HG03558 (cell line): Measurements from ENCODE around the gene RNF4.
A peak's percentile ranks its signal among the peaks of the same experiment; 100 is the strongest.
"Not testable (repeated sequence)": the region's sequence is repeated elsewhere in the genome, so short reads cannot be mapped to it uniquely, and the experiment has no call there.

Experiments
- ATAC-seq: cut with Tn5 transposase; IDR thresholded peaks from one replicate; pipeline ENCODE4 v1.9.1; 2021; ENCODE audit warnings: moderate number of reproducible peaks; ENCODE audit not compliant: unreplicated experiment; ENCODE audit errors: extremely low read depth

The RNF4 gene

DNA sequence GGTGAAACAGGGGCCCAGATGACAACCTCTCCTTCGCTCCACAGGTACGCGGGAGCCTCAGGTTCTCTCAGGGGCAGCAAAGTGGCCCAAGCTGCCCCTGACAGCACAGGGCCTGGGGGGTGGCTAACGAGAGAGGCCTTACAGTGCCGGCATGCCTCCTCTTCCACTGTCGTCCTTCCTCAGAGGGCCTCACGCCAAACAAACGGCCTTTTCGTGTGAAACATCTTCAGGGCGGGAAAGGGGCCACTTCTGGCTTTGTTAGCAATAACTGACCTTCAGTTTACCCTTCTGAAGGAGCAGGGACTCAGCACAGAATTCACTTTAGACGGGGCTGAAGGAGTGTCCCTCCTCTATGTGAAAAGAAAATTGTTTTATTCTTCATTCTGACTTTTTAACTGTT is 46.0 kb downstream of the RNF4 start:
- ATAC-seq = not testable (repeated sequence)

DNA sequence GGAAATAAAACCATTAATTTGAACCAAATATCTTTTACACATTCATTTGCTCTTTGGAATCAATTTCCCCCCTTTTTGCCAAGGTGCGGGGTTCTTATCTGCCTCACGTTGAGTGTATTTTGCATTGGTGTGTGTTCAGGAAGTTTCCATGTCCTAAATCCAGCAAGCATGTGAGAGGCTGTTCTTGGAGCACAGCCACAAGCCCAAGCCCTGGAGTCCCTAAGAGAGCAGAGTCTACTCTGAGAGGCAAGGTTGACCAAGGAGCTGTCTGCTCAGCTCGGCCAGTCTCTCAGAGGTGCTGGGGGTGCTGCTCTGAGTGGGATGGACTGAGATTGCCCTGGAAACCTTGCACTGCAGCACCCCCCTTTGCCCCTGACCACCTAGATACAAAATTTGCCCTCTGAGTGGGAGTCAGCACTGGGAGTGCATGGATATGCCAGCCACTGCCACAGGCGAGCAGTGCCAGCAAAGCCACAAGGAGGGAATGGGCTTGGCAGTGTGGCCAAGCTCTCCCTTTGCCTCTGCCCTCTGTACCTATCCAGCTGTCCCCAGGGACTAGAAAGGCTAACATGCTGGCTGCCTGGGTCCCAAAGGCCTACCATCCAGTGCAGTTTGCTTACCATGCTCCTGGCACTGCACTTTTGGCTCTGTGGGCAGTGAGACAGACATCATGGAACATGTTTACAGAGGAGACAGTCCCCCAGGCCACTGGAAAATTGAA is 47.1 kb downstream of the RNF4 start:
- no peak for ATAC-seq

DNA sequence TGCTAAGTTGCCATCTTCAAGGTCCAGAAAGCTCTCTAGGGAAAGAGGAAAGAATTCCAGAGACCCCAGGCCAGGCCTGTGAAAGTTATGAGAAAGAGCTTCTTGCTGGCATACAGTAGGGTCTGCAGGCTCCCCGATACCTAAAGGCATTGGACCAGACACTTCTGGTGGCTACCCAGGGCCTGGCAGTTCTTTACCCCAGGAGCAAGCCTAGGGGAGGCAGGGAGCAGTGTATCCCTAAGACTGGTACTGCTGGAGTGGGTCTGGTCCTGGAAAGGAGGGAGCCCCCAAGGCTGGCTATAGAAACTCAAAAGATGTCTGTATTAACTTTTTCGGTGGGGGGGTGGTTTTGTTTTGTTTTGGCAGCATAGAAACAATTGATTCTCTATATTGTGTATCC is 47.7 kb downstream of the RNF4 start:
- ATAC-seq = no peak

DNA sequence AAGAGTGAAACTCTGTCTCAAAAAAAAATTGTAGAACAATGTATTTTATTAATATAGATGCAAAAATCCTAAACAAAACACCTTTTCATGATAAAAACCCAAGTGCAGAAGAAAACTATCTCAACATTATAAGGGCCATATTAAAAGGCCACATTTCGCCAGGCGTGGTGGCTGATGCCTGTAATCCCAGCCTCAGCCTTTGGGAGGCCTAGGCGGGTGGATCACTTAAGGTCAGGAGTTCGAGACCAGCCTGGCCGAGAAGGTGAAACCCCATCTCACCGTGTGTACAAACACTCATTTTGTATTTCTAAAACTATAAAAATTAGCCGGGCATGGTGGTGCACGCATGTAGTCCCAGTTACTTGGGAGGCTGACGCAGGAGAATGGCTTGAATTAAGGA is 57.7 kb downstream of the RNF4 start:
- no peak for ATAC-seq

DNA sequence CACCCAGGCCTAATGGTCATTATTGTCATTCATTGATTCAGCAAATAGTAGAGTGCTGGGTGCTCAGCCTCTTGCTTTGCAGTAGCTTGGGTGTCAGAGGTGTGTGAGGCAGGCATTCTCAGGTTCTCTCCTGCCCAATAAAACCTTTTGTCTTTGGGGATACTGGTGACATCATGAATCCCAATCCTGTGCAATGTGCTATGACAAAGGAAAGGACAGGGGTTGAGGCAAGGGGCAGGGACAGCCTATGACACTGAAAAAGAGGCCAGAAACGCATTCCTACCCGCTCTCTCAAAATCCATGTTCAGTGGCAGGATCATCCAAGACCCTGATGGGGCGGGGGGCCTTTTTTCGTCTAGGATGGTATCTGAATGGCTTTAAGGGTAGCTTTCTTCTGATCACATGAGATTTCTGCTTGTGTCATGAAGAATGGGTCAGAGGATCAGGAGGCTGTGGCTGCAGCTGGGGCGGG is 66.0 kb downstream of the RNF4 start:
- no peak for ATAC-seq

DNA sequence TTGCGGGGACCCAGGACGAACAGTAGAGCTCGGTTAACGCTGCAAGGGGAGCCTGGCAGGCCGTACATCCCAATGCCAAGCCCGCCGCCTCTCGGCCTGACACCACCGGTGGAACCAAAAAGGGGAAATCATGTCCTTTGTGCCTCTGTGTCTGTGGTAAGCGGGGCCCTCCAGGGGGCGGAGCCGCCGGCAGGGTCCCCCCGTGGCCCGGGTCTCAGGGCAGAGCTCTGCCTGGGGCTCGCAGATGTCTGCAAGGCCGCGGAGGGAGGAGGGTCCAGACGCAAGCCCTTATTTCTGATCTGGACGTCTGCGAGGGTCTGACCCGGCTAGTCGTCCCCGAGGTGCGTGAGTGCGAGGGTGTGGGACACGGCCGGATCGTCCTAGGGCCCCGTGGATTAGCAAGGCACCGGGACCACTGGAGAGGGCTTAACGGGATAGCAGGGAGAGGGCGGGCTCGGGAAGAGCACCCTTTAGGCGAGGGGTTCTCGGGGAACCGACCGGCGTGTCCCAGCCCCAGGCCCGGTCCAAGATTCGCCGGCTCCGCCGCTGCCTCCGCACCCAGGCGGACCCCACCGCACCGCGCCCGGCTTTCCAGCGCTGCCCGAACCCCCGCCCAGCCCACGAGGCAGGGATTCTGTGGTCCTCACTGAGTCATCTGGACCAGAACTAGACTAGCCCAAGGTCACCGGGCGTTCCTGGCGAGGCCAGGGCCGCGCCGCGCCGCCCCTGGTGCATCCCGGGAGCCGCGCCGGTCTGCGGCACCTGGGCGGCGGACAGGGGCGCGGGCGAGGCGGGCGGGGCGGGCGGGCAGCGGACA is 66.7 kb downstream of the RNF4 start:
- no peak for ATAC-seq

DNA sequence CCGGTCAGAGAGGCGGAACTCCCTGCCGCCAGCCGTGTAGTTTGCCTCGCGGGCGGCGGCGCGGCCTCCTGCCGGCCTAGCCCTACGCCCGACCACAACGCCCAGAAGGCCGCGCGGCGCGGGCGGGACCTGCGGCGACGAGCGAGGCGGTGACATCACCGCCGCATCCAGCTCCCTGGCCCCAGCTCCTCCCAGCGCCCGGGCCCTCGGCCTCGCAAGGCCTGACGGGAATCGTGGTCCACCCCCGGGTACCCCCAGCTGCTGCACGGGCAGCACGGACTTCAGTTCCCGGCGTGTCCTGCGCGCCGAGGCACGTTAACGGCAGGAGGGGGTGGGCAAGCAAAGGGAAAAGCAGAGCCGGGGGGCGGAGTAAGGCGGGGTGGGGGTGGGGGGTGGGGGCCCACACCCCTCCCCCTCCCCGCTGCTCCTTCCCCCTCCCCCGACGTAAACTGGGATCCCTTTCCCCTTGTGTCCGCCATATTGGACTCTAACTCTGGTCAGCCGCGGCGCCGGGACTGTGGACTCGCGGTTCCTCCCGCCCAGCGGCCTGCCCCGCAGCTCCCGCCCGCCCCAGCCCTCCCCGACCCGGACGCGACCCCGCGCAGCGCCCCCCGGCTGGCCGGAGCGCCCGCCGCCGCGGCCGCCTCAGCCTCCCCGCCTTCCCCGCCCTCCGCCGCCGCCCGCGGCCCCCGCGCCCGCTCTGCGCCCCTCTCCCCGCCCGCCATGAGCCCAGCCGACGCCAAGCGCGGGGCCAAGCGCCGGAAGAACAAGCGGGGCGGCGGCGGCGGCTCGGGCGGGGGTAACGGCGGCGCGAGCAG is 67.5 kb downstream of the RNF4 start, which contains the start of gene FAM193A:
TSS of gene FAM193A (plus strand) at position 455 of the 818 bp plus-strand sequence. CDS start at position 724, 269 bp downstream.
- peak; percentile 61 for ATAC-seq

DNA sequence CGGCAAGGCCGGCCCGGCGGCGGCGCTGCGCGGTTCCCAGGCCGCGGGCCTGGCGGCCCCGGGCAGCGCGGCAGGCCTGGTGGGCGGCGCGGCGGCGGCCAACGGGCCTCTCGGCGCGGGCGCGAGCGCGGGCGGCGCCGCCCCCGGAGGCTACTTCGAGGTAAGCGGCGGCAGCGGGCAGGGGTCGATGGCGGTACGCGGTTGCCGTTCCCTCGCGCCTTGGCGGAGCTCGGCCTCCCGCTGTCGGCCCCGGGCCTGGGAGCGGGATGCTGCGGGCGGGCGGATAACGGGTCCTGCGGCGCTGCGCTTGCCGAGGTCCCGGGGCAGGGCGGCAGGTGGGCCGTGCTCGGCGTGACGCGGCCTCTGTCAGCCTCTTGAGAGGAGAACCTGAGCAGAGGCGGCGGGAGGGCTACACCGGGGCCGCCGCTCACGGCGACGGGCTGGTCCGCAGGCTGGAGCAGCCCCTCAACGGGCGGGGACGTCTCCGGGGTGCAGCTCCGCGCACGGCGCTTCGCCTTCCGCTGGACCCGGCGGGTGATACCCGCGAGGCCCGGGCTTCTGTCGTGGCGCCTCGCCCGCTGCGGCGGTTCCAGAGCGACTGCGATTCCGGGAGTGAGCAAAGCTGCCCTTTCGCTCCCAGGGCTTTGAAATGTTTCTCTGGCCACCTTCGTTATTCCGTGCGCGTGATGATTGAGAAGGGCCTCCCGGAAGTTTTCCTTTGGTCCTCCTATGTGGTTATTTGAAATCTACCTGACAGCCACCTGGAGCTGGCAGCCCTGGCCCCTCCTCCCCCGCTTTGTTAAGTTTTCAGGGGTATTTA is 68.3 kb downstream of the RNF4 start:
- ATAC-seq = no peak

DNA sequence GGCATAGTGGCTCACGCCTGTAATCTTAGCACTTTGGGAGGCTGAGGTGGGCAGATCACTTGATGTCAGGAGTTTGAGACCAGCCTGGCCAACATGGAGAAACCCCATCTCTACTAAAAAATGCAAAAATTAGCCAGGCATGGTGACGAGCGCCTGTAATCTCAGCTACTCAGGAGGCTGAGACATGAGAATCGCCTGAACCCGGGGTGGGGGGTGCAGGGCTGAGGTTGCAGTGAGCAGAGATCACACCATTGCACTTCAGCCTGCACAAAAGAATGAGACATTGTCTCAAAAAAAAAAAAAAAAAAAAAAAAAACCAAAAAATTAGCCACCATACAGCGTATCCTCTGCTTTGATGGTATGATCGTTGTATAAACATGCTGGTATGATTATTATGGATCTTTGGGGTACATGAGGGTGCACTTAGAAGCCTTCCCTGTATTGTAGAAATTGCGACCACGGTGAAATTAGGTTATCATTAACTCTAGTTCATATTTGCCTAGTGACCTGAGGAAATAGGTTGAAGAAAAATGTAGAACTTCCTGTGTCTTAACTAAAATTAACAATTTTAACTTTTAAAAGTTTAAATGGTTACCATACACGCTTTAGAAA is 74.8 kb downstream of the RNF4 start:
- not testable (repeated sequence) for ATAC-seq

DNA sequence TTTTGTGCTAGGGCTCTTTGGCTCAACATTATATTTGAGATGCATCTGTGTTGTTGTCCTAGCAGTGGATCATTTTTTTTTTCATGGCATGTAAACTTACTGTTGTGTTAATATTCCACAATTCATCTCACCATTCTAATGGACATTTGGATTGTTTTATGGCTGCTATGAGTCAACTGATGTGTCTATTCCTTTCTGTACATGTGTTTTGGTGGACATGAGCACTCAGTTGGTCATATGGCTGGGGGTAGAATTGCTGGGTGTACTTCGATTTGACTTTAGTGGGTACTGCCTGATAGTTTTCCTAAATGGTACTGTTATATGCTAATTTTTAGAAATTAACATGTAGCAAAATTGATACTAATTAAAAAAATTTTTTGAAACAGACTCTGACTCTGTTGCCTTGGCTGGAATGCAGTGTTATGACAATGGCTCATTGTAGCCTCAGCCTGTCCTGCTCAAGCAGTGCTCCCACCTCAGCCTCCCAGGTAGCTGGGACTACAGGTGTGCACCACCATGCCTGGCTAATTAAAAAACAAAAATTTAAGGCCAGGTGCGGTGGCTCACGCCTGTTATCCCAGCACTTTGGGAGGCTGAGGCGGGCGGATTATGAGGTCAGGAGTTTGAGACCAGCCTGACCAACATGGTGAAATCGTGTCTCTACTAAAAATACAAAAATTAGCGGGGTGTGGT is 76.6 kb downstream of the RNF4 start:
- ATAC-seq = no peak

DNA sequence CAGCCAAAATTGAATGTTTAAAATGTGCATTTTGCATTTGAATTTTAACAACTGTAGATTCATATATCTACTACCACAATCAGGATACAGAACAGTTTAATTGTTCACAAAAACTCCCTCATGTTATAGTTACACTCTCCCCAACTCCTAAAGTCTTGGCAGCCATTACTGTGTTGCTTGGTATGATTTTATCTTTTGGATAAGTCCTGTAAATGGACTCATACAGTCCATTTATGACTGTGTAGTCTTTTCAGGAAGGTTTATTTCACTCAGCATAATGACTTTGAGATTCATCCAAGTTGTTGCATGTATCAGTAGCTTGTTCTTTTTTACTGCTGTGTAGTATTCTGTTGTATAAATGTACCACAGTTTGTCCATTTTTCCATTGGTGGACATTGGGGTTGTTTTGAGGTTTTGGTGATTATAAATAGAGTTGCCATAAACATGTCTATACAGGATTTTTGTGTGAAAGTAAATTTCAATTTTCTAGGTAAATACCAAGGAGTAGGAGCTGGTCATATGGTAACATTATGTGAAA is 77.4 kb downstream of the RNF4 start:
- no peak for ATAC-seq

DNA sequence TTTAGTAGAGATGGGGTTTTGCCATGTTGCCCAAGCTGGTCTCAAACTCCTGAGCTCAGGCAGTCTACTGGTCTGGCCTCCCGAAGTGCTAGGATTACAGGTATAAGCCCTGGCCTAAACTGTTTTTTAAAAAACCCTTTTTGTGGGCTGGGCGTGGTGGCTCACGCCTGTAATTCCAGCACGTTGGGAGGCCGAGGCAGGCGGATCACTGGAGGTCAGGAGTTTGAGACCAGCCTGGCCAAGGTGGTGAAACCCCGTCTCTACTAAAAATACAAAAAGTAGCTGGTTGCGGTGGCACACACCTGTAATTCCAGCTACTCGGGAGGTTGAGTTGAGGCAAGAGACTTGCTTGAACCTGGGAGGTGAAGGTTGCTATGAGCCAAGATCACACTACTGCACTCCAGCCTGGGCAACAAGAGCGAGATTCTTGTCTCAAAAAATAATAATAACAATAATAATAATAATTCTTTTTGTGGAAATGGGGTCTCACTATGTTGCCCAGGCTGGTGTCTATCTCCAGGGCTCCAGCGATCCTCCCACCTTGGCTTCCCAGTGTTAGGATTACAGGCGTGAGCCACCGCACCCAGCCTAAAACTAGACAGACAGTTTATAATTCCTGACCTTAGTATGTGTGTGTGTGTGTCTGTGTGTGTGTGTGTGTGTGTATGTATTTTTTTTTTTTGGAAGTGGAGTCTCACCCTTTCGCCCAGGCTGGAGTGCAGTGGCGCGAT is 78.2 kb downstream of the RNF4 start:
- ATAC-seq = not testable (repeated sequence)

DNA sequence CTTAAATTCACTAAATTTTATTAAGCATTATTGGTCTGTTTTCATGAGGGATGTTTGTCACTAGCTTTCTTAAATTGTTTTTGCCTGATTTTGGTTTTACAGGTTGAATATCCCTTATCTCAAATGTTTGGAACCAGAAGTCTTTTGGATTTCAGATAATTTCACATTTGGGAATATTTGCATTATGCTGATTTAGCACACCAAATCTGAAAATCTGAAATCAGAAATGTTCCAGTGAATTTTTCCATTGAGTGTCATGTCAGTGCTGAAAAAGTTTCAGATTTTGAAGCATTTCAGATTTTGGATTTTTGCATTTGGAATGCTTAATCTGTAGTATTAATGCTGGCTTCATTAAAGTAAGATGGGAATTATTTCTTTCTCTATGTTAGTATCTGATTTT is 82.2 kb downstream of the RNF4 start:
- no peak for ATAC-seq

DNA sequence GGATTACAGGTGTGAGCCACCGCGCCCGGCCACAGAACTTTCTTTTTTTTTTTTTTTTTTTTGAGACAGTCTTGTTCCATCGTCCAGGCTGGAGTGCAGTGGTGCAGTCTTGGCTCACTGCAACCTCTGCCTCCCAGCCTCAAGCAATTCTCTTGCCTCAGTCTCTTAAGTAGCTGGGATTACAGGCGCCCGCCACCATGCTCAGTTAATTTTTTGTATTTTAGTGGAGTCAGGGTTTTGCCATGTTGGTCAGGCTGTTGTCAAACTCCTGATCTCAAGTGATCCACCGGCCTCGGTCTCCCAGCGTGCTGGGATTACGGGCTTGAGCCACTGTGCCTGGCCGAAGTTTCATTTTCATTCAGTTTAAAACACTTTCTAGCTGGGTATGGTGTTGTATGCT is 83.9 kb downstream of the RNF4 start:
- ATAC-seq = no peak

DNA sequence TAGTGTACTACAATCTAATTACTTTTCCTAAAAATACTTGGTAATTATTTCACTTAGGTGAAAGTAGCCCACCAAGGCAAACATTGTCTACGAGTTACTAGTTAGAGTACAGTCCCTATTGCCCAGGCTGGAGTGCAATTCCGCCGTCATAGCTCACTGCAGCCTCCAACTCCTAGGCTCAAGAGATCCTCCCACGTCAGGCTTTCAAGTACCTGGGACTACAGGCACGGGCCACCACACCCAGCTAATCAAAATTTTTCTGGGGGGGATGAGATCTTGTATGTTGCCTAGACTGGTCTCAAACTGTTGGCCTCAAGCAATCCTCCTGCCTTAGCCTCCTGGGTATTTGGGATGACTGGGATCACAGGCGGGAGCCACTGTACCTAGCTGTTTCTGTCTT is 89.4 kb downstream of the RNF4 start:
- no peak for ATAC-seq

DNA sequence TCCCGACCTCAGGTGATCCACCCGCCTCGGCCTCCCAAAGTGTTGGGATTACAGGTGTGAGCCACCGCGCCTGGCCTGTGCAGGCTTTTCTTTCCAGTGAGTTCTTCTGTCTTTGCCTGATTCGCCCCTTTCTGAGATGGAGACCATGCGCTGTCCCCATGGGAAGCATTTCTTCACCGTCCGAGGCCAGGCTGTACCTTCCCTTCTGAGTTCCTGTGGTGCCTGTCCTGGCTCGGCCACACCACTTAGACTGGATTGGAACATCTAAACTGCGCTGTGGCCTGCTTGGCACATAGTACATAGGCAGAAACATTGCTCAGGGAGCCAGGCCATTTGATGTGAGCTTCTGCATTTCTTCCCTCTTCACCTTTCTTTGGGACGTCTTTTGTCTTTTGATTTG is 91.3 kb downstream of the RNF4 start:
- ATAC-seq = no peak
